ENCODE measurements around the gene SF3B5. TPM values are rescaled to one million over a fixed set of nuclear protein-coding genes. Genes with fewer than 3 reads are reported as not detected.

SF3B5 gene
- total and polyA plus RNA-seq, 2 experiments from 2014 or later: 151 to 183 TPM

DNA sequence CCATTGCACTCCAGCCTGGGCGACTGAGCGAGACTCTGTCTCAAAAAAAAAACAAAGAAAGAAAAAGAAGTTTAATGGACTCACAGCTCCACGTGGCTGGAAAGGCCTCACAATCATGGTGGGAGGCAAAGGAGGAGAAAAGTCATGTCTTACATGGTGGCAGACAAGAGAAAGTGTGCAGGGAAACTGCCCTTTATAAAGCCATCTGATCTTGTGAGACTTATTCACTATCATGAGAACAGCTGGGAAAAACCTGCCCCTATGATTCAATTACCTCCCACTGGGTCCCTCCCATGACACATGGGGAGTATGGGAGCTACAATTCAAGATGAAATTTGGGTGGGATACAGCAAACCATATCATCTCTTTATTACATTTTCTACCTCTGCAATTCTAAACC, 25.9 kb downstream of the SF3B5 start:
- Histone ChIP-seq H3F3A (replicated peaks; ENCODE audit: low read depth) (no peaks in the 10 kb centered on the region), H3K27me3 (ENCODE audit: insufficient read depth) (peaks cover 54% of the 10 kb centered on the region), H3K4me2 (no peak overlapping the region), H3K4me3 (no peak overlapping the region), H3K36me3 (ENCODE audit: insufficient read depth) (no peaks in the 10 kb centered on the region), H4K20me1 (replicated peaks; ENCODE audit: insufficient read depth) (0 out of 2 replicates have a peak, but pooled peaks cover 8% of the 10 kb centered on the region), H3K4me1 (ENCODE audit: insufficient read depth) (peaks cover 8% of the 10 kb centered on the region; the same call in 1 of the 2 replicates), H3K9me2 (ENCODE audit: insufficient read depth) (peaks cover 4% of the 10 kb centered on the region; the same call in 1 of the 2 replicates), H3K79me2 (replicated peaks; ENCODE audit: insufficient read depth) (no peaks in the 10 kb centered on the region), H3K27ac (ENCODE audit: low read depth) (no peak overlapping the region), H2AFZ (no peak overlapping the region)
- peaks cover 24% of the 10 kb centered on the region for H3K27me3 Mint-ChIP-seq (ENCODE audit: insufficient read depth, low read depth, poor library complexity)
- TF ChIP-seq REST (IDR thresholded peaks at IDR 0.05; ENCODE audit: unreplicated experiment) (no peak), POLR2AphosphoS5 (IDR thresholded peaks at IDR 0.05; ENCODE audit: low read depth) (no peak), ZNF462 (CRISPR knock-in tag; IDR thresholded peaks at IDR 0.05) (no peak)
- no peaks in the 10 kb centered on the region for H3K36me3 Mint-ChIP-seq (ENCODE audit: low read depth)
- H3K27ac Mint-ChIP-seq: no peak overlapping the region
- H3K9me3 Mint-ChIP-seq: no peaks in the 10 kb centered on the region
- DNase-seq (ENCODE audit: low spot score) (no peak), ATAC-seq (no peak)
- no peak overlapping the region for H3K4me3 Mint-ChIP-seq
- H3K4me1 Mint-ChIP-seq: peaks cover 5% of the 10 kb centered on the region; the same call in 2 of the 3 replicates

All from GM23338 (cell line).